ENCODE results near the gene KLRF2. TPM values are rescaled to one million over a fixed set of nuclear protein-coding genes. Genes with fewer than 3 reads are reported as not detected.

Gene KLRF2
- total and polyA plus RNA-seq, 2 of the 8 experiments (the other 6 are each of a cell fraction or from before 2014, with no cell fraction given) = not detected

- Histone ChIP-seq H4K91ac (replicated peaks; ENCODE audit: insufficient read length, low read length) (no peak overlapping the region), H3K14ac (ENCODE audit: insufficient read length) (no peak overlapping the region), H3K9ac (replicated peaks in 1 of 4; ENCODE audit: extremely low read depth in 1 of 4, low read depth in 3 of 4, low read length in 3 of 4) (no peak overlapping the region), H3K79me2 (ENCODE audit: control insufficient read depth in 1 of 2, insufficient read depth in 2 of 2, low read length in 2 of 2) (no peaks in the 10 kb centered on the region), H2BK5ac (ENCODE audit: low read depth, low read length) (no peak overlapping the region), H3K79me1 (ENCODE audit: low read depth, low read length) (no peaks in the 10 kb centered on the region), H3K4me2 (ENCODE audit: insufficient read depth in 1 of 2, low read depth in 2 of 2, low read length in 2 of 2) (no peak overlapping the region), H2AFZ (ENCODE audit: low read length) (no peak overlapping the region), H3K4me3 (ENCODE audit: extremely low read depth in 1 of 4, insufficient read depth in 2 of 4, low read depth in 3 of 4, low read length in 4 of 4) (no peak overlapping the region), H3K27me3 (replicated peaks in 1 of 4; ENCODE audit: control insufficient read depth in 3 of 4, extremely low read depth in 1 of 4, insufficient read depth in 3 of 4, low read length in 3 of 4) (no peaks in the 10 kb centered on the region), H4K20me1 (replicated peaks in 1 of 2; ENCODE audit: control insufficient read depth in 1 of 2, insufficient read depth in 2 of 2, low read length in 2 of 2) (no peaks in the 10 kb centered on the region), H2BK12ac (ENCODE audit: low read depth, low read length) (no peak overlapping the region), H3K9me3 (ENCODE audit: insufficient read depth in 2 of 2, low read depth in 1 of 2, low read length in 1 of 2) (no peaks in the 10 kb centered on the region), H2AK5ac (ENCODE audit: low read depth, low read length) (no peak overlapping the region), H3K56ac (replicated peaks; ENCODE audit: insufficient read length, low read depth, low read length) (no peak overlapping the region), H2BK120ac (replicated peaks; ENCODE audit: low read depth, low read length) (no peak overlapping the region), H4K8ac (ENCODE audit: extremely low read depth, insufficient read depth, low read length) (no peak overlapping the region), H3K36me3 (ENCODE audit: control insufficient read depth in 2 of 4, insufficient read depth in 4 of 4, low read length in 3 of 4) (no peaks in the 10 kb centered on the region), H2BK15ac (ENCODE audit: low read length) (no peak overlapping the region), H3K27ac (ENCODE audit: low read depth, low read length) (no peak overlapping the region), H3K23me2 (ENCODE audit: low read depth, low read length) (no peaks in the 10 kb centered on the region), H4K5ac (ENCODE audit: insufficient read length, low read depth, low read length) (no peak overlapping the region), H3K4me1 (replicated peaks in 1 of 4; ENCODE audit: control insufficient read depth in 3 of 4, insufficient read depth in 4 of 4, low read length in 3 of 4) (peaks cover 0 to 6% (median 2%) of the 10 kb centered on the region in 4 experiments; a peak in 2 of 7 replicates), H3K18ac (ENCODE audit: extremely low read depth, low read length) (no peak overlapping the region), H3K23ac (ENCODE audit: insufficient read length) (no peak overlapping the region), H3K4ac (replicated peaks; ENCODE audit: insufficient read length, low read depth, low read length) (no peak overlapping the region), H2BK20ac (ENCODE audit: low read length) (no peak overlapping the region)
- FAIRE-seq (no peak), DNase-seq (ENCODE audit: low read depth in 1 of 2, low spot score in 2 of 2) (no peak)
- POLR2A ChIA-PET (ENCODE audit: partially characterized antibody) = interaction anchor here (1.0 to 1.2 kb wide), 3 partner anchors 10 to 37 kb away, joined by 3 to 5 read pairs (median 4); no protein-coding TSS in a partner anchor
- CTCF ChIA-PET (ENCODE audit: partially characterized antibody) = interaction anchor here (1.0 to 1.8 kb wide), 8 partner anchors 8 to 138 kb away, joined by 3 to 8 read pairs (median 6); partner anchors contain the start of genes CLEC12B and KLRF2
- WGBS, 2 experiments (ENCODE audit: extremely low coverage in 1 of 2, insufficient coverage in 1 of 2, insufficient read length in 1 of 2, insufficient replicate concordance in 2 of 2, low coverage in 1 of 2, low lambda C conversion rate in 2 of 2, missing lambda C conversion rate in 1 of 2) = 93% methylated on average over 3 of the region's 3 CpGs; no CpG with 5 or more reads in 1 of the 2 experiments
- no peak for TF ChIP-seq BRCA1 (IDR thresholded peaks at IDR 0.05; ENCODE audit: low read depth, low read length)
- no peak for TF ChIP-seq EP300 (IDR thresholded peaks at IDR 0.05; ENCODE audit: borderline replicate concordance in 1 of 2, low read depth in 2 of 2, low read length in 2 of 2)
- TF ChIP-seq TCF12 (IDR thresholded peaks at IDR 0.05; ENCODE audit: low read depth, low read length) = no peak
- TF ChIP-seq SUZ12 (IDR thresholded peaks at IDR 0.05; ENCODE audit: low read length) = no peak
- TF ChIP-seq HDAC6 (IDR thresholded peaks at IDR 0.05; ENCODE audit: low read depth, low read length) = no peak
- no peak for TF ChIP-seq RBBP5 (IDR thresholded peaks at IDR 0.05; ENCODE audit: borderline replicate concordance, low read depth, low read length)
- TF ChIP-seq ATF3 (IDR thresholded peaks at IDR 0.05; ENCODE audit: insufficient read depth, low read depth, low read length) = no peak
- TF ChIP-seq POU5F1 (IDR thresholded peaks at IDR 0.05; ENCODE audit: low read depth, low read length) = no peak
- no peak for TF ChIP-seq CHD1 (IDR thresholded peaks at IDR 0.05; ENCODE audit: low read depth, low read length)
These were observed 9.1 kb upstream of the KLRF2 start for GRCh38 chr12:9872162-9872561.
